ENCODE measurements around the gene DIAPH3.

The DIAPH3 gene

GRCh38 chr13:59801107-59801880 lies 362.4 kb downstream of the DIAPH3 start:
- Histone ChIP-seq H3K4me3 (ENCODE audit: low read depth in 1 of 2, low read length in 2 of 2) (no peak overlapping the region), H3K27me3 (ENCODE audit: low read depth, low read length) (no peaks in the 10 kb centered on the region), H3K9me3 (ENCODE audit: control insufficient read depth in 1 of 2, low read length in 2 of 2) (no peaks in the 10 kb centered on the region)

GRCh38 chr13:59793107-59793506 lies 370.6 kb downstream of the DIAPH3 start:
- H3K27me3 ChIP-seq (ENCODE audit: low read depth, low read length), result no peaks in the 10 kb centered on the region
- H3K36me3 ChIP-seq (ENCODE audit: control insufficient read depth in 1 of 2, insufficient read depth in 2 of 2, low read length in 2 of 2), result no peaks in the 10 kb centered on the region
- no peaks in the 10 kb centered on the region for H3K9me3 ChIP-seq (ENCODE audit: control insufficient read depth in 1 of 2, low read length in 2 of 2)
- no peak overlapping the region for H3K27ac ChIP-seq (ENCODE audit: low read length)
- no peaks in the 10 kb centered on the region for H3K4me1 ChIP-seq (ENCODE audit: control insufficient read depth in 1 of 2, insufficient read depth in 2 of 2, low read length in 2 of 2)
- no peak overlapping the region for H3K4me3 ChIP-seq (ENCODE audit: low read depth in 1 of 2, low read length in 2 of 2)

More at GRCh38 chr13:59801107-59801880, 362.4 kb downstream of the DIAPH3 start:
- H3K4me1 ChIP-seq (ENCODE audit: control insufficient read depth in 1 of 2, insufficient read depth in 2 of 2, low read length in 2 of 2), result no peaks in the 10 kb centered on the region
- no peak overlapping the region for H3K27ac ChIP-seq (ENCODE audit: low read length)
- no peaks in the 10 kb centered on the region for H3K36me3 ChIP-seq (ENCODE audit: control insufficient read depth in 1 of 2, insufficient read depth in 2 of 2, low read length in 2 of 2)

- Histone ChIP-seq H3K9me3 (ENCODE audit: control insufficient read depth in 1 of 2, low read length in 2 of 2) (no peaks in the 10 kb centered on the region), H3K27ac (ENCODE audit: low read length) (no peak overlapping the region), H3K4me1 (ENCODE audit: control insufficient read depth in 1 of 2, insufficient read depth in 2 of 2, low read length in 2 of 2) (no peaks in the 10 kb centered on the region), H3K36me3 (ENCODE audit: control insufficient read depth in 1 of 2, insufficient read depth in 2 of 2, low read length in 2 of 2) (no peaks in the 10 kb centered on the region), H3K27me3 (ENCODE audit: low read depth, low read length) (no peaks in the 10 kb centered on the region), H3K4me3 (ENCODE audit: low read depth in 1 of 2, low read length in 2 of 2) (no peak overlapping the region)
Observed at GRCh38 chr13:59790626-59791025, 373.1 kb downstream of the DIAPH3 start.

GRCh38 chr13:59789558-59789957 lies 374.2 kb downstream of the DIAPH3 start:
- no peak overlapping the region for H3K27ac ChIP-seq (ENCODE audit: low read length)
- H3K36me3 ChIP-seq (ENCODE audit: control insufficient read depth in 1 of 2, insufficient read depth in 2 of 2, low read length in 2 of 2), result no peaks in the 10 kb centered on the region
- H3K4me1 ChIP-seq (ENCODE audit: control insufficient read depth in 1 of 2, insufficient read depth in 2 of 2, low read length in 2 of 2), result no peaks in the 10 kb centered on the region
- H3K27me3 ChIP-seq (ENCODE audit: low read depth, low read length), result no peaks in the 10 kb centered on the region
- H3K9me3 ChIP-seq (ENCODE audit: control insufficient read depth in 1 of 2, low read length in 2 of 2), result no peaks in the 10 kb centered on the region
- no peak overlapping the region for H3K4me3 ChIP-seq (ENCODE audit: low read depth in 1 of 2, low read length in 2 of 2)

- Histone ChIP-seq H3K4me1 (ENCODE audit: control insufficient read depth in 1 of 2, insufficient read depth in 2 of 2, low read length in 2 of 2) (no peaks in the 10 kb centered on the region), H3K27ac (ENCODE audit: low read length) (no peak overlapping the region), H3K4me3 (ENCODE audit: low read depth in 1 of 2, low read length in 2 of 2) (no peak overlapping the region), H3K36me3 (ENCODE audit: control insufficient read depth in 1 of 2, insufficient read depth in 2 of 2, low read length in 2 of 2) (no peaks in the 10 kb centered on the region), H3K27me3 (ENCODE audit: low read depth, low read length) (no peaks in the 10 kb centered on the region), H3K9me3 (ENCODE audit: control insufficient read depth in 1 of 2, low read length in 2 of 2) (no peaks in the 10 kb centered on the region)
Observed at GRCh38 chr13:59787679-59788078, 376.0 kb downstream of the DIAPH3 start.

- no peaks in the 10 kb centered on the region for H3K36me3 ChIP-seq (ENCODE audit: control insufficient read depth in 1 of 2, insufficient read depth in 2 of 2, low read length in 2 of 2)
Observed at GRCh38 chr13:59782696-59783095, 381.0 kb downstream of the DIAPH3 start.

GRCh38 chr13:59780058-59780457 lies 383.7 kb downstream of the DIAPH3 start:
- Histone ChIP-seq H3K36me3 (ENCODE audit: control insufficient read depth in 1 of 2, insufficient read depth in 2 of 2, low read length in 2 of 2) (no peaks in the 10 kb centered on the region), H3K4me1 (ENCODE audit: control insufficient read depth in 1 of 2, insufficient read depth in 2 of 2, low read length in 2 of 2) (no peaks in the 10 kb centered on the region), H3K9me3 (ENCODE audit: control insufficient read depth in 1 of 2, low read length in 2 of 2) (no peaks in the 10 kb centered on the region), H3K4me3 (ENCODE audit: low read depth in 1 of 2, low read length in 2 of 2) (no peak overlapping the region), H3K27ac (ENCODE audit: low read length) (no peak overlapping the region), H3K27me3 (ENCODE audit: low read depth, low read length) (no peaks in the 10 kb centered on the region)

More at GRCh38 chr13:59782696-59783095, 381.0 kb downstream of the DIAPH3 start:
- Histone ChIP-seq H3K27ac (ENCODE audit: low read length) (no peak overlapping the region), H3K4me1 (ENCODE audit: control insufficient read depth in 1 of 2, insufficient read depth in 2 of 2, low read length in 2 of 2) (no peaks in the 10 kb centered on the region), H3K27me3 (ENCODE audit: low read depth, low read length) (no peaks in the 10 kb centered on the region), H3K9me3 (ENCODE audit: control insufficient read depth in 1 of 2, low read length in 2 of 2) (no peaks in the 10 kb centered on the region), H3K4me3 (ENCODE audit: low read depth in 1 of 2, low read length in 2 of 2) (no peak overlapping the region)

- Histone ChIP-seq H3K36me3 (ENCODE audit: control insufficient read depth in 1 of 2, insufficient read depth in 2 of 2, low read length in 2 of 2) (no peaks in the 10 kb centered on the region), H3K9me3 (ENCODE audit: control insufficient read depth in 1 of 2, low read length in 2 of 2) (no peaks in the 10 kb centered on the region), H3K27me3 (ENCODE audit: low read depth, low read length) (no peaks in the 10 kb centered on the region), H3K4me3 (ENCODE audit: low read depth in 1 of 2, low read length in 2 of 2) (no peak overlapping the region), H3K27ac (ENCODE audit: low read length) (no peak overlapping the region), H3K4me1 (ENCODE audit: control insufficient read depth in 1 of 2, insufficient read depth in 2 of 2, low read length in 2 of 2) (peaks cover 0 to 10% of the 10 kb centered on the region in 2 donors)
Observed at GRCh38 chr13:59776924-59777690, 386.6 kb downstream of the DIAPH3 start.

- Histone ChIP-seq H3K27ac (ENCODE audit: low read length) (no peak overlapping the region), H3K36me3 (ENCODE audit: control insufficient read depth in 1 of 2, insufficient read depth in 2 of 2, low read length in 2 of 2) (no peaks in the 10 kb centered on the region), H3K4me1 (ENCODE audit: control insufficient read depth in 1 of 2, insufficient read depth in 2 of 2, low read length in 2 of 2) (peaks cover 0 to 15% of the 10 kb centered on the region in 2 donors), H3K4me3 (ENCODE audit: low read depth in 1 of 2, low read length in 2 of 2) (no peak overlapping the region), H3K9me3 (ENCODE audit: control insufficient read depth in 1 of 2, low read length in 2 of 2) (no peaks in the 10 kb centered on the region), H3K27me3 (ENCODE audit: low read depth, low read length) (no peaks in the 10 kb centered on the region)
Observed at GRCh38 chr13:59774491-59774971, 389.2 kb downstream of the DIAPH3 start.

GRCh38 chr13:59771272-59771671 lies 392.5 kb downstream of the DIAPH3 start:
- Histone ChIP-seq H3K36me3 (ENCODE audit: control insufficient read depth in 1 of 2, insufficient read depth in 2 of 2, low read length in 2 of 2) (no peaks in the 10 kb centered on the region), H3K4me3 (ENCODE audit: low read depth in 1 of 2, low read length in 2 of 2) (no peak overlapping the region), H3K27ac (ENCODE audit: low read length) (no peak overlapping the region), H3K9me3 (ENCODE audit: control insufficient read depth in 1 of 2, low read length in 2 of 2) (no peaks in the 10 kb centered on the region), H3K4me1 (ENCODE audit: control insufficient read depth in 1 of 2, insufficient read depth in 2 of 2, low read length in 2 of 2) (peaks cover 0 to 15% of the 10 kb centered on the region in 2 donors), H3K27me3 (ENCODE audit: low read depth, low read length) (no peaks in the 10 kb centered on the region)

- no peaks in the 10 kb centered on the region for H3K36me3 ChIP-seq (ENCODE audit: control insufficient read depth in 1 of 2, insufficient read depth in 2 of 2, low read length in 2 of 2)
- H3K27me3 ChIP-seq (ENCODE audit: low read depth, low read length), result no peaks in the 10 kb centered on the region
- no peaks in the 10 kb centered on the region for H3K9me3 ChIP-seq (ENCODE audit: control insufficient read depth in 1 of 2, low read length in 2 of 2)
- H3K4me1 ChIP-seq (ENCODE audit: control insufficient read depth in 1 of 2, insufficient read depth in 2 of 2, low read length in 2 of 2), result peaks cover 0 to 15% of the 10 kb centered on the region in 2 donors
- H3K27ac ChIP-seq (ENCODE audit: low read length), result no peak overlapping the region
- no peak overlapping the region for H3K4me3 ChIP-seq (ENCODE audit: low read depth in 1 of 2, low read length in 2 of 2)
Observed at GRCh38 chr13:59770451-59770850, 393.3 kb downstream of the DIAPH3 start.
